ENCODE results near the gene NELFCD. TPM values are rescaled to one million over a fixed set of nuclear protein-coding genes. Genes with fewer than 3 reads are reported as not detected.

Gene NELFCD
- total RNA-seq, 1 donor: 46.7 TPM

DNA sequence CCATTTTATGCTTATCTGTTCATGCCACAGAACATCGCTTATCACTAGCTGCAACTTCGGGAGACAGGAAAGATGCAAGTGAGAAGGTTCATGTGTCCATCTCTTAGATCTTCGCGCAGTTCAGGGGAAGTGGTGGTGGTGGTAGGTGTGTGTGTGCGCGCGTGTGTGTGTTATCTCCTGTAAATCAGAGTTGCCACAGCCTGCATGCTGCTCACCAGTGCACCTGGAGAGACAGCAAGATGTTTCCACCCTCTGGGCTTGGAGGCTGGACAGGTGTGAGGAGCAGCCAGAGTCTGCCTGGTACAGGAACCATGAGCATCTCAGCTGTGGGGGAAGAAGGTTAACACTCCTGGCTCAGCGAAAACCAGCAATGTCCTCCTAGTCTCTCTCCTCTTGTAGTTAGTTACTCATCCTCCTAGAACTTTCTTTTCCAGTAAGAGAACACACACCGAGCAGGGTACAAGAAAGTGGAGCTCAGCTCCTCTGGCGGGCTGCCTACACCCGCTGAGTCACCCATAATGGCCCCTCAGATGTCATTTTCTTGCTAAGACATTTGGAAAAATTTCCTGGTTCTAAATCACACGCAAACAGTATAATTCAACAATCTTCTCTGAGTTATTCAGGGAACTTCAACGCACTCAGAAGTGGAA lies 33.0 kb downstream of the NELFCD start:
- no peaks in the 10 kb centered on the region for H3K9me3 ChIP-seq (ENCODE audit: low read depth, low read length)
- DNase-seq (ENCODE audit: insufficient read length, low spot score, missing footprints): peak; percentile 11
- peaks cover 29% of the 10 kb centered on the region for H3K4me1 ChIP-seq (ENCODE audit: insufficient read depth, low read length)
- H3K27me3 ChIP-seq (ENCODE audit: insufficient read depth, low read length): no peaks in the 10 kb centered on the region
- H4K20me1 ChIP-seq (ENCODE audit: insufficient read depth, low read length): no peaks in the 10 kb centered on the region
- H3K4me3 ChIP-seq (ENCODE audit: insufficient read depth, low read length): no peak overlapping the region
- TF ChIP-seq, protein P1, sequence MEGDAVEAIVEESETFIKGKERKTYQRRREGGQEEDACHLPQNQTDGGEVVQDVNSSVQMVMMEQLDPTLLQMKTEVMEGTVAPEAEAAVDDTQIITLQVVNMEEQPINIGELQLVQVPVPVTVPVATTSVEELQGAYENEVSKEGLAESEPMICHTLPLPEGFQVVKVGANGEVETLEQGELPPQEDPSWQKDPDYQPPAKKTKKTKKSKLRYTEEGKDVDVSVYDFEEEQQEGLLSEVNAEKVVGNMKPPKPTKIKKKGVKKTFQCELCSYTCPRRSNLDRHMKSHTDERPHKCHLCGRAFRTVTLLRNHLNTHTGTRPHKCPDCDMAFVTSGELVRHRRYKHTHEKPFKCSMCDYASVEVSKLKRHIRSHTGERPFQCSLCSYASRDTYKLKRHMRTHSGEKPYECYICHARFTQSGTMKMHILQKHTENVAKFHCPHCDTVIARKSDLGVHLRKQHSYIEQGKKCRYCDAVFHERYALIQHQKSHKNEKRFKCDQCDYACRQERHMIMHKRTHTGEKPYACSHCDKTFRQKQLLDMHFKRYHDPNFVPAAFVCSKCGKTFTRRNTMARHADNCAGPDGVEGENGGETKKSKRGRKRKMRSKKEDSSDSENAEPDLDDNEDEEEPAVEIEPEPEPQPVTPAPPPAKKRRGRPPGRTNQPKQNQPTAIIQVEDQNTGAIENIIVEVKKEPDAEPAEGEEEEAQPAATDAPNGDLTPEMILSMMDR (IDR thresholded peaks at IDR 0.05; ENCODE audit: extremely low read depth, low read depth, low read length): no peak
- peak overlapping the region; percentile 53 for H3K4me2 ChIP-seq (ENCODE audit: insufficient read depth, low read length)
- H3K36me3 ChIP-seq (ENCODE audit: insufficient read depth, low read length): no peaks in the 10 kb centered on the region
- H3K79me2 ChIP-seq (ENCODE audit: insufficient read depth, low read length): no peaks in the 10 kb centered on the region
- H2AFZ ChIP-seq (ENCODE audit: low read length): no peak overlapping the region
- H3K27ac ChIP-seq (ENCODE audit: low read depth, low read length): peak overlapping the region; percentile 58

GRCh38 chr20:59014680-59015389 lies 33.8 kb downstream of the NELFCD start:
- Histone ChIP-seq H3K4me1 (ENCODE audit: insufficient read depth, low read length) (peaks cover 29% of the 10 kb centered on the region), H2AFZ (ENCODE audit: low read length) (no peak overlapping the region)

GRCh38 chr20:59015411-59015810 lies 34.4 kb downstream of the NELFCD start:
- Histone ChIP-seq H3K4me1 (ENCODE audit: insufficient read depth, low read length) (peaks cover 27% of the 10 kb centered on the region), H3K79me2 (ENCODE audit: insufficient read depth, low read length) (no peaks in the 10 kb centered on the region), H3K4me2 (ENCODE audit: insufficient read depth, low read length) (no peak overlapping the region), H2AFZ (ENCODE audit: low read length) (no peak overlapping the region), H3K36me3 (ENCODE audit: insufficient read depth, low read length) (no peaks in the 10 kb centered on the region), H3K27ac (ENCODE audit: low read depth, low read length) (no peak overlapping the region), H3K4me3 (ENCODE audit: insufficient read depth, low read length) (no peak overlapping the region), H4K20me1 (ENCODE audit: insufficient read depth, low read length) (no peaks in the 10 kb centered on the region), H3K9me3 (ENCODE audit: low read depth, low read length) (no peaks in the 10 kb centered on the region), H3K27me3 (ENCODE audit: insufficient read depth, low read length) (no peaks in the 10 kb centered on the region)
- DNase-seq (ENCODE audit: insufficient read length, low spot score, missing footprints): no peak
- TF ChIP-seq, protein P1 (IDR thresholded peaks at IDR 0.05; ENCODE audit: extremely low read depth, low read depth, low read length): no peak

More at GRCh38 chr20:59014680-59015389, 33.8 kb downstream of the NELFCD start:
- Histone ChIP-seq H3K27me3 (ENCODE audit: insufficient read depth, low read length) (no peaks in the 10 kb centered on the region), H3K4me3 (ENCODE audit: insufficient read depth, low read length) (no peak overlapping the region), H3K79me2 (ENCODE audit: insufficient read depth, low read length) (no peaks in the 10 kb centered on the region), H4K20me1 (ENCODE audit: insufficient read depth, low read length) (no peaks in the 10 kb centered on the region), H3K9me3 (ENCODE audit: low read depth, low read length) (no peaks in the 10 kb centered on the region), H3K27ac (ENCODE audit: low read depth, low read length) (peak overlapping the region; percentile 58), H3K36me3 (ENCODE audit: insufficient read depth, low read length) (no peaks in the 10 kb centered on the region), H3K4me2 (ENCODE audit: insufficient read depth, low read length) (peak overlapping the region; percentile 53)
- peak; percentile 25 for DNase-seq (ENCODE audit: insufficient read length, low spot score, missing footprints)
- TF ChIP-seq, protein P1 (IDR thresholded peaks at IDR 0.05; ENCODE audit: extremely low read depth, low read depth, low read length): no peak

Data from osteoblast (primary cell).